Caki2 (cell line): ENCODE results near the gene LIN9. TPM values are rescaled to one million over a fixed set of nuclear protein-coding genes. Genes with fewer than 3 reads are reported as not detected.
"Not testable (repeated sequence)": the region's sequence is repeated elsewhere in the genome, so short reads cannot be mapped to it uniquely, and the experiment has no call there.

ENCODE experiments used
- DNase-seq: peaks from one replicate; pipeline ENCODE4 v3.0.0-alpha.2; 2015; ENCODE audit warnings: low read depth
- in situ Hi-C: cut with HindIII; loops from 2 replicates; pipeline ENCODE4 v1.10.0; 2016; ENCODE audit warnings: low sequenced_read_pairs, low pct_unique_long_range_greater_than_20kb, mixed read lengths
- total RNA-seq: library from RNA; depleted of rRNA; stranded (reverse); fragments of >200 nt; shearing (Covaris generic); gene quantifications from 2 replicates; pipeline ENCODE4 v1.2.3, GENCODE V29; 2014; ENCODE audit warnings: low replicate concordance

The LIN9 gene
- total RNA-seq, 1 experiment from 2014 or later = 6.7 TPM

- in situ Hi-C loops = no loop called here
- no peak for DNase-seq
Measured at GRCh38 chr1:226287587-226287986, 21.4 kb downstream of the LIN9 start.

- in situ Hi-C loops = no loop called here
Measured at GRCh38 chr1:226281058-226281457, 27.9 kb downstream of the LIN9 start.

DNA sequence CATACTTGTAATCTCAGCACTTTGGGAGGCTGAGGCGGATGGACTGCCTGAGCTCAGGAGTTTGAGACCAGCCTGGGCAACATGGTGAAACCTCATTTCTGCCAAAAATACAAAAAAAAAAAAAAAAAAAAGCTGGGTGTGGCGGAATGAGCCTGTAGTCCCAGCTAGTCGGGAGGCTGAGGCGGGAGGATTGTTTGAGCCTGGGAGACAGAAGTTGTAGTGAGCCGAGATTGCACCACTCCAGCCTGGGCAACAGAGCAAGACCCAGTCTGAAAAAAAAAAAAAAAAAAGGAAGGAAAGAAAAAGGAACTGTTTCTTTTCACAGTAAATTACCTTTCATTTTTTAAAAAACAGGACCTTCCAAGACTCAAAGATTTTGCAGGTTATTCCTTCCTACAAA is 29.5 kb downstream of the LIN9 start:
- no peak for DNase-seq
- in situ Hi-C loops = no loop called here

More at GRCh38 chr1:226281058-226281457, 27.9 kb downstream of the LIN9 start:
- no peak for DNase-seq

GRCh38 chr1:226277897-226278296 is 31.1 kb downstream of the LIN9 start:
- in situ Hi-C loops = no loop called here
- no peak for DNase-seq

DNA sequence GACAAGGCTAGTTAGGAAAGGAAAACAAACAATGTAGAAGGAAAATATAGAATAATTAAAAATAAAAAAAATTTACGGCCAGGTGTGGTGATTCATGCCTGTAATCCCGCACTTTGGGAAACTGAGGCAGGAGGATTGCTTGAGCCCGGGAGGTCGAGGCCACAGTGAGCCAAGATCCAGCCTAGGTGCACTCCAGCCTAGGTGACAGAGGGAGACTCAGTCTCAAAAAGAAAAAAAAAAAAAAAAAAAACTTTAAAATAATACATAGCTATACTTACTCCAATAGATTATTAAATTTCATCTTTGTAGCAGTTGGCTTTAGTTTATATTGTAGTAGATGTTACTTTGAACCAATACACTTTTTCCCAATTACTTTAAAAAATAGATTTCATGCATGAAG is 32.0 kb downstream of the LIN9 start:
- DNase-seq = no peak
- in situ Hi-C loops = no loop called here

- in situ Hi-C loops = no loop called here
- DNase-seq = no peak
Measured at GRCh38 chr1:226276077-226276682, 32.8 kb downstream of the LIN9 start.

- no peak for DNase-seq
- in situ Hi-C loops = no loop called here
Measured at GRCh38 chr1:226274138-226274537, 34.8 kb downstream of the LIN9 start.

DNA sequence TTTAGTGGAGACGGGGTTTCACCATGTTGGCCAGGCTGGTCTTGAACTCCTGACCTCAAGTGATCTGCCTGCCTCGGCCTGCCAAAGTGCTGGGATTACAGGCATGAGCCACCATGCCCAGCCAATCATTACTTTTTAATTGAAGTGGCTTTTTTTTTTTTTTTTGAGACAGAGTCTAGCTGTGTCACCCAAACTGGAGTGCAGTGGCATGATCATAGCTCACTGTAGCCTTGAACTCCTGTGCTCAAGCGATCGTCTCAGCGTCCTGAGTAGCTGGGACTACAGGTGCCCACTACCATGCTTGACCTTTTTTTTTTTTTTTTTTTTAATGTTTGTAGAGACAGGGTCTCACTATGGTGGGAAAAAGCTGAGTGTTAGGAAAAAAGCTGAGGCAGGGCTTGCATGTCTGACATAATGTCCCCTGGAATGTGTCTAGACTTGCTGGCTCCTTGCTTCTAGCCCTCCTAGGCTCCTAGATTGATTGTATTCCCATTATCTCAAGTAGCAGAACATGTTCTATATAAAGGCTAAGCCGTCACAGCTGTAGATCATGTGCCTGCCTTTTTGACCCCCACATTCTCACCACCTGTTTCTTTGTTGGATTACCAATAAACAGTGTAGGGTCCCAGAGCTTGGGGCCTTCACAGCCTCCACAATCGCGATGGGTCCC is 36.6 kb downstream of the LIN9 start:
- DNase-seq = peak; percentile 29
- in situ Hi-C loops = not testable (repeated sequence)

GRCh38 chr1:226268421-226269124 is 40.4 kb downstream of the LIN9 start:
- peak; percentile 16 for DNase-seq
- in situ Hi-C loops = no loop called here

DNA sequence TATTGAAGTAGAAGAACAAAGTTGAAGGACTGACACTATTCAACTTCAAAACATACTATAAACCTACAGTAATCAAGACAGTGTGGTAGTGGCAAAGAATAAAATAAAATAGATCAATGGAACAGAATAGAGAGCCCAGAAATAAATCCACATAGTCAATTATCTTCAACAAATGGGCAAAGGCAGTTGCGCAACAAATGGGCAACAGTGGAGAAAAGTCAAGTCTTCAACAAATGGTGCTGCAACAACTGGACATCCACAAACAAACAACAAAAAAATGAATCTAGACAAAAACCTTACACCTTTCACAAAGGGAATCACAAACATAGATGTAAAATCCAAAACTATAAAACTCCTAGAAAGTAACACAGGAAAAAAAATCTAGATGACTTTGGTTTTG is 47.1 kb downstream of the LIN9 start:
- in situ Hi-C loops = no loop called here
- DNase-seq = no peak

GRCh38 chr1:226255380-226255779 is 53.6 kb downstream of the LIN9 start:
- in situ Hi-C loops = no loop called here
- DNase-seq = no peak

DNA sequence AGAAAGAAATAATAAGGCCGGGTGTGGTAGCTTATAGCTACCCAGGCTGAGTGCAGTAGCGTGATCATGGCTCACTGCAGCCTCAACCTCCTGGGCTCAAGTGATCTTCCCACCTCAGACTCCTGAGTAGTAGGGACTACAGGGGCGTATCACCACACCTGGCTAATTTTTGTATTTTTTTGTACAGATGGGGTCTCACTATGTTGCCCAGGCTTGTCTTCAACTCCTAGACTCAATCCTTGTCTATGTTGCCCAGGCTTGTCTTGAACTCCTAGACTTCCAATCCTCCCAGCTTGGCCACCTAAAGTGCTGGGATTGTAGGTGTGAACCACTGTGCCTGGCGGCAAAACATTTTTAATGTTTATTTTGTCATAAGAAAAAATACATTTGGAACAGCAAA is 55.0 kb downstream of the LIN9 start:
- no peak for DNase-seq
- in situ Hi-C loops = no loop called here

DNA sequence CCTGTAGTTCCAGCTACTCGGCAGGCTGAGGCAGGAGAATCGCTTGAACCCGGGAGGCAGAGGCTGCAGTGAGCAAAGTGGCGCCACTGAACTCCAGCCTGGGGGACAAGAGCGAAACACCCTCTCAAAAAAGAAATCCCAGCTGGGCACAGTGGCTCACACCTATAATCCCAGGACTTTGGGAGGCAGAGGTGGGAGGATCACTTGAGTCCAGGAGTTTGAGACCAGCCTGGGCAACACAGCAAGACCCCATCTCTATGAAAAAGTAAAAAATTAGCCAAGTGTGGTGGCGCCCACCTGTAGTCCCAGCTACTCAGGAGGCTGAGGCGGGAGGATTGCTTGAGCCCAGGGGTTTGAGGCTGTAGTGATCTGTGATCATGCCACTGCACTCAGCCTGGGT is 56.1 kb downstream of the LIN9 start:
- DNase-seq, in situ Hi-C loops: not testable (repeated sequence)

DNA sequence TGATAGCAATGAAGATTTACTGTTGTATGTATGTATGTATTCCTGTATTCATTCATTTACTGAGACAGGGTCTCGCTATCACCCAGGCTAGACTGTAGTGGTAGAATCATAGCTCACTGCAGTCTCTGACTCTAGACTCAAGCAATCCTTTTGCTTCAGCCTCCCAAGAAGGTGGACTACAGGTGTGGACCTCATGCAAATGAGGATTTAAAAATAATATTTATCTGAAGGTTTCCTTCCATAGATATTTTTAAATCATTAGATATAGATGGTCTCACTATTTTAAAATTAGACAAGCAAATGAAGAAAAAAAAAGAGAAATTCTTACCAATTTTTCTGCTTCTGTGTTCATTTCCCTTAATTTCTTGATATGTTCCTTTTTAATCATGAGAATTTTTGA is 58.5 kb downstream of the LIN9 start:
- in situ Hi-C loops = no loop called here
- no peak for DNase-seq

DNA sequence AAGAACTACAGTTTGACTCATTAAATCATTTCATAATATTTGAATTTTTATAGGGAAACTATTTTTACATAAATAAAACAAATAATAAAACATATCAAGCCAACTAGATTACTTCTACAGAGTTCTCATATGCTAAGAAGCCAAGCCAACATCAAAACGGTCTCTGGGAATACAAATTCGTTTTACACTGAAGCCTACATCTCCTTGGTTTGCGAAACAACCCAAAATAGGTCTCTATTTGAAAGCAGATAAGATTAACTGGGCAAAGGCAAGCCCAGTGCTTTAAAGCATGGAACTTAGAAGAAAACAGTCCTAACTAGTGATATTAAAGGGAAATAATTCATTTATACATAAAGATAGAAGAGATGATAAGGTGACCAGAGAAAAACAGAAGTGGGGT is 60.2 kb downstream of the LIN9 start:
- DNase-seq = no peak
- in situ Hi-C loops = no loop called here

DNA sequence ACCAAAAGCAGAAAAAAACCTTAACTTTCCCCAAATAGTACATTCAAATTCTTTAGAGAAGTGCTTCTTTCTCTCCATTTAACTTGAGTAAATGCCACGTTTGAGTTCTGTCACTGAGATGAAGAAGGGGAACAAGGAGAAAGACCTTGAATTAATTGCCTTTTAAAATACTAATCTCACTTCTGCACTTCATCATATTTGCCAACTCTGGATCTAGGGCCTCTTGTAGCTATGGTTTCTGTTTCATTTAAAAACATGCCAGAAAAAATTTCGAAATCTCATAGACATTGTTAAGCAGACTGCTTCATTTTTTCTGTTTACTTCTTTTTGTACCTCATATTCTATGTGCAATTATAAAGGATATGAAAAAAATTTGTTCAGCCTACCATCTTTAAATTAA is 60.9 kb downstream of the LIN9 start:
- in situ Hi-C loops = no loop called here

DNA sequence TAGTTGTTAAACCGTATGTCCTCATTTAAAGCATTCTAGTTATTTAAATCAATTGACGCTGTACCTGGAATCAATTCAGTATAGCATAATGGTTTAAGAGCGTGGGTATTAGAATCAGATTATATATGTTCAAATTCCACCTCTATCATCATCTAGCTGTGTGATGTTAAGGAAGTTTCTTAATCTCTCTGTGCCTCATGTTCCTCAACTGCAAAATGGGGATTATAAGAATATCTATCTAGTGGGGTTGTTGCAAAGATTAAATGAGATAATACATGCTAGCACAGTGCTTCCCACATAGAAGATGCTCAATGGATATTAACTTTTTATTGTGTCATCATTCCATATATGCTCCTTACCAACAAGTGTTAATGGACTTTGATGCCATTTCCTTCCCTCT is 69.5 kb downstream of the LIN9 start:
- in situ Hi-C loops = no loop called here
- DNase-seq = no peak

More for the DNA sequence above, 60.9 kb downstream of the LIN9 start:
- no peak for DNase-seq

- DNase-seq = no peak
Measured at GRCh38 chr1:226236826-226237225, 72.1 kb downstream of the LIN9 start.

DNA sequence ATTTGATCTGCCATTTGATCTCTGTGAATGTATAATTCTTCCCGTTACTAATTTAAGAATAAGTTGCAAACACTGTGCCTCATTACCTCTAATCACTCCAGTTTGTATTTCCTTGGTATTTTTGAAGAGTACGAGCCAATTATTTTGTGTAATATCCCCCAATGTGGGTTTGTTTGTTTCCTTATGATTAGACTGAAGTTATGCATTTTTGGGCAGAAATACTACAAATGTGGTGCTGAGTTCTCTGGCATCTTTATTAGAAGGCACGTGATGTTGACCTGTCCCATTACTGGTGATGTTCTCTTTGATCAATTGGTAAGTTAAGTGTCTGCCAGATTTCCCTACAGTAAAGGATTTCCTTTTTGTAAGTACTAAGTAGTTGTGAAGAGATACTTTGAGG is 75.2 kb downstream of the LIN9 start:
- DNase-seq = no peak
- in situ Hi-C loops = no loop called here

More at GRCh38 chr1:226236826-226237225, 72.1 kb downstream of the LIN9 start:
- in situ Hi-C loops = no loop called here
